ENCODE measurements around the gene APBA1. TPM values are rescaled to one million over a fixed set of nuclear protein-coding genes. Genes with fewer than 3 reads are reported as not detected.
"Not testable (repeated sequence)": the region's sequence is repeated elsewhere in the genome, so short reads cannot be mapped to it uniquely, and the experiment has no call there.

Gene APBA1
- total RNA-seq, 4 donors from 2014 or later = 1.3 to 8.0 (median 1.7) TPM

DNA sequence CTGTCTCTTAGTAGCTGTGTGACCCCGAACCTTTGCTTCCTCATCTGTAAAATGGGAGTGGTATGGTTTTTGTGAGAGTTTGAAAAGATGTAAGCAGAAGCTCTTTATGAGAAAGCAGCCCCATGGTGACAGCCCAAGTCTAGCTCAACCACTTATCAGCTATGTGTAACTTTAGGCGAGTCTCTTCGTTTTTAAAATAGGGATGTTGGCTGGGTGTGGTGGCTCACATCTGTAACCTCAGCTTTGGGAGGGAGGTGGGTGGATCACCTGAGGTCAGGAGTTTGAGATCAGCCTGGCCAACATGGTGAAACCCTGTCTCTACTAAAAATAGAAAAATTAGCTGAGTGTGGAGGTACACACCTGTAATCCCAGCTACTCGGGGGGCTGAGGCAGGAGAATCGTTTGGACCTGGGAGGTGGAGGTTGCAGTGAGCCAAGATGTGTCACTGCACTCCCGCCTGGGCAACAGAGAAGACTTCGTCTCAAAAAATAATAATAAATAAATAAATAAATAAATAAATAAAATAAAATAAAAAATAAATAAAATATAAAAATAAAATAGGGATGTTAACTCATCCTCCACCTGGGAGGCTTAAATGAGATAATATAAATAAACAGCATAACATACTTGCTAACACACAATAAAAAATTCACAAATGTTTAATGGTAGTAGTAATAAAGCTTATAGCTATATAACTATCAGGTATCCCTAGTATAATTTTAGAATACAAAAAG, 71.7 kb downstream of the APBA1 start:
- H3K27me3 ChIP-seq = no peaks in the 10 kb centered on the region
- H3K36me3 ChIP-seq = no peaks in the 10 kb centered on the region
- no peaks in the 10 kb centered on the region for H3K4me1 ChIP-seq
- H3K27ac ChIP-seq = no peak overlapping the region
- no peak overlapping the region for H3K4me3 ChIP-seq
- 75 to 80% methylated on average over 5 of the region's 7 CpGs for WGBS, 2 donors
- no peak for TF ChIP-seq POLR2A (IDR thresholded peaks at IDR 0.05)
- TF ChIP-seq, protein P1, sequence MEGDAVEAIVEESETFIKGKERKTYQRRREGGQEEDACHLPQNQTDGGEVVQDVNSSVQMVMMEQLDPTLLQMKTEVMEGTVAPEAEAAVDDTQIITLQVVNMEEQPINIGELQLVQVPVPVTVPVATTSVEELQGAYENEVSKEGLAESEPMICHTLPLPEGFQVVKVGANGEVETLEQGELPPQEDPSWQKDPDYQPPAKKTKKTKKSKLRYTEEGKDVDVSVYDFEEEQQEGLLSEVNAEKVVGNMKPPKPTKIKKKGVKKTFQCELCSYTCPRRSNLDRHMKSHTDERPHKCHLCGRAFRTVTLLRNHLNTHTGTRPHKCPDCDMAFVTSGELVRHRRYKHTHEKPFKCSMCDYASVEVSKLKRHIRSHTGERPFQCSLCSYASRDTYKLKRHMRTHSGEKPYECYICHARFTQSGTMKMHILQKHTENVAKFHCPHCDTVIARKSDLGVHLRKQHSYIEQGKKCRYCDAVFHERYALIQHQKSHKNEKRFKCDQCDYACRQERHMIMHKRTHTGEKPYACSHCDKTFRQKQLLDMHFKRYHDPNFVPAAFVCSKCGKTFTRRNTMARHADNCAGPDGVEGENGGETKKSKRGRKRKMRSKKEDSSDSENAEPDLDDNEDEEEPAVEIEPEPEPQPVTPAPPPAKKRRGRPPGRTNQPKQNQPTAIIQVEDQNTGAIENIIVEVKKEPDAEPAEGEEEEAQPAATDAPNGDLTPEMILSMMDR (IDR thresholded peaks at IDR 0.05) = no peak
- intact Hi-C loops (cut with DNase I) = no loop called here
- DNase-seq = no peak
- no peaks in the 10 kb centered on the region for H3K9me3 ChIP-seq

DNA sequence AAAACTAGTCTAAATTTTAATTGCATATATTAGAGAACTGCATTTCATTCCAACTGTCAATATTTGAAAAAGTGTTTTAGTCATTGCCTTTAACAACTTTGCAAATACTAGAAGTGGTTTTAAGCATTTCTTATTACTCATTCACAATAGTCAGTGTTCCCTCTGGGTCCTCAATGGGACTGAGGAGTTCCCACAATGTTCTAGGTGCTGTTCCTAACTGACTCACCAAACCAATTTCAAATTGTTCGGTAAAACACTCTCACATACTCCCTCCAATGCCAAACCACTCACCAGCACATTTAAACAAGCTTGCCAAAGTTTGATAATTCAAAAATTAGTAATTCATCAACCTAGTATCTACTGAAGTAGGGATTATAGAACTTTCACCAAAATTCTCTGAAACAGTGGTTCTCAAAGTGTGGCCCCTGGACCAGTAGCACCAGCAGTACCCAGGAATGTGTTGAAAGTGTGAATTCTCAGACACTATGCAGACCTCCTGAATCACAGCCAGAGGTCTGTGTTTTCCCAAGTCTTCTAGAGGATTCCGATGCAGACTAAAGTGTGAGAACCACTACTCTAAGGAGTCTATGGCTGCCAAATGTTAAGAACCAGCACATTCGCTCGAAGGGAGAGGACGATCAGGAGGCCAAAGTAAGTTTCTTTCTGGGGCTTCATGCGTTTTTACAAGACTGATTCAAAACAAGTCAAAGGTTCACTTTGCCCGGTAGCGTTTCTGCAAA, 72.8 kb downstream of the APBA1 start:
- Histone ChIP-seq H3K27me3 (no peaks in the 10 kb centered on the region), H3K4me1 (no peaks in the 10 kb centered on the region), H3K4me3 (no peak overlapping the region), H3K36me3 (no peaks in the 10 kb centered on the region), H3K9me3 (no peaks in the 10 kb centered on the region), H3K27ac (no peak overlapping the region)
- no peak for DNase-seq
- TF ChIP-seq, protein P1 (IDR thresholded peaks at IDR 0.05) = no peak
- no peak for TF ChIP-seq POLR2A (IDR thresholded peaks at IDR 0.05)
- 84 to 88% methylated on average over 8 of the region's 8 CpGs for WGBS, 2 donors
- intact Hi-C loops (cut with DNase I) = no loop called here

DNA sequence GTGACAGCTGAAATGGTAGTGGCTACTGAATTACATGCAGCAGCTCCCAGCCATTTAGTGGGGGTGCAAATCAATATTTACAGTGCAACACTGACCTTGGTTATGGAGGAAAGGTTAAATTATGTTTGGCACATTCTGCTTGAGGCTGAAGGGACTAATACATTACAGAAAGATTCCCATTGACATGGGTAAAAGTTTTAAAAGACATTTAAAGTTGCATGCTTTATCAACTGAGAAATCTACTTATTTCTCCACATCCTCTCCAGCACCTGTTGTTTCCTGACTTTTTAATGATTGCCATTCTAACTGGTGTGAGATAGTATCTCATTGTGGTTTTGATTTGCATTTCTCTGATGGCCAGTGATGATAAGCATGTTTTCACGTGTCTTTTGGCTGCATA, 75.3 kb downstream of the APBA1 start:
- H3K9me3 ChIP-seq; H3K4me1 ChIP-seq; intact Hi-C loops (cut with DNase I); DNase-seq; H3K4me3 ChIP-seq; H3K27me3 ChIP-seq; H3K36me3 ChIP-seq; H3K27ac ChIP-seq: not testable (repeated sequence)
- WGBS, 2 donors = 33 to 48% methylated on average over 1 of the region's 1 CpG

DNA sequence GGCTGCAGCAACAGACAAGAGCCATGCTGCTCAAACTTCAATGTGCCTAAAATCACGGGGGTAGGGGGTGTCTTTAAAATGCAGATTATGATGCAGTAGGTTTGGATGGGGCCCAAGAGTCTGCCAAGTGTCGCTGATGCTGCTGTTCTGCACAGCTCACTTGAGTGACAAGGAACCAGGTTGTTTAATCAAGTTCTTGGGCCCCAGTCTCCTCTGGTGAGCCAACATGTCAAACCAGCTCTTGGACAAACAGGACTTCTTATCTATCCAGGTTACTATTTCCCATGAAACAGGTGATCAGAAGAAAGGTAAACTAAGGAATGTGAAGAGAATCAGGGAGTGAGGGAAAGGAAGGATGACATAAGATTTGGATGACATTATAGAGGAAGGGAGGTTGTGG, 78.0 kb downstream of the APBA1 start:
- H3K27me3 ChIP-seq = no peaks in the 10 kb centered on the region
- no peak for TF ChIP-seq POLR2A (IDR thresholded peaks at IDR 0.05)
- TF ChIP-seq, protein P1 (IDR thresholded peaks at IDR 0.05) = no peak
- no peak overlapping the region for H3K27ac ChIP-seq
- no peaks in the 10 kb centered on the region for H3K4me1 ChIP-seq
- H3K4me3 ChIP-seq = no peak overlapping the region
- no peaks in the 10 kb centered on the region for H3K9me3 ChIP-seq
- intact Hi-C loops (cut with DNase I) = no loop called here
- WGBS, 2 donors = 44 to 46% methylated on average over 2 of the region's 2 CpGs
- DNase-seq = no peak
- no peaks in the 10 kb centered on the region for H3K36me3 ChIP-seq

DNA sequence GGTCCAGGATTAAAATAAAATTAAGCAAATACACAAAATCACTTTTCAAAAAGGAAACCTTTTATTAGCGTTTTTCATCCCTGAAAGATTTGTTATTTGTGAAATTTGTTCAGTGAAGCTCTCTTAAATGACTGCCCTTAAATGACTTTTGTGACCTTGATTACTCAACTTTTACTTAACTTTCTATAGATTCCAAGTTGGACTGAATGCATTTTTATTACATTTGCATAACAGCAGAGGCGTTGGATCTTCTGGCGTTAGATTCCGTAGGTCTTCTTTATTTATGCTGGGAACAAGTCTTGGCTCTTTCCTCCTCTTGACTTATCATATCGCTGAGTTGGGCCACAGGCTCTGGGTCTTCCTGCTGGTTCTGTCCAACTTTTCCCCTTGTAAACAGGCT, 78.4 kb downstream of the APBA1 start:
- no peak for TF ChIP-seq POLR2A (IDR thresholded peaks at IDR 0.05)
- TF ChIP-seq, protein P1 (IDR thresholded peaks at IDR 0.05) = no peak
- intact Hi-C loops (cut with DNase I) = no loop called here
- H3K27me3 ChIP-seq = no peaks in the 10 kb centered on the region
- no peaks in the 10 kb centered on the region for H3K9me3 ChIP-seq
- H3K4me1 ChIP-seq = no peaks in the 10 kb centered on the region
- no peak overlapping the region for H3K27ac ChIP-seq
- WGBS, 2 donors = 83 to 86% methylated on average over 5 of the region's 5 CpGs
- no peaks in the 10 kb centered on the region for H3K36me3 ChIP-seq
- H3K4me3 ChIP-seq = no peak overlapping the region
- DNase-seq = no peak
